ENCODE results near the gene NTN1.

Gene NTN1

GRCh38 chr17:9218911-9219310 lies 197.6 kb downstream of the NTN1 start:
- H3K4me1 ChIP-seq (ENCODE audit: low read length) = no peaks in the 10 kb centered on the region
- no peaks in the 10 kb centered on the region for H3K79me2 ChIP-seq (ENCODE audit: low read length)
- H3K27me3 ChIP-seq (ENCODE audit: low read depth, low read length) = no peaks in the 10 kb centered on the region
- no peaks in the 10 kb centered on the region for H3K36me3 ChIP-seq (replicated peaks; ENCODE audit: low read depth, low read length)
- no peak for TF ChIP-seq CTCF (IDR thresholded peaks at IDR 0.05; ENCODE audit: low read depth, low read length)
- no peak for TF ChIP-seq EZH2phosphoT487 (IDR thresholded peaks at IDR 0.05; ENCODE audit: low read depth)
- no peaks in the 10 kb centered on the region for H4K20me1 ChIP-seq (ENCODE audit: insufficient read depth, low read length)
- H2AFZ ChIP-seq (ENCODE audit: low read depth, low read length) = no peak overlapping the region
- peaks cover 8% of the 10 kb centered on the region; the same call in 1 of the 2 replicates for H3K9me3 ChIP-seq (ENCODE audit: insufficient read depth, low read length)
- H3K4me3 ChIP-seq (ENCODE audit: low read length) = no peak overlapping the region
- H3K27ac ChIP-seq (ENCODE audit: low read length) = no peak overlapping the region
- no peak overlapping the region for H3K9ac ChIP-seq (ENCODE audit: low read length)
- H3K4me2 ChIP-seq (ENCODE audit: low read length) = no peak overlapping the region

GRCh38 chr17:9219631-9220397 lies 198.5 kb downstream of the NTN1 start:
- Histone ChIP-seq H3K4me3 (ENCODE audit: low read length) (no peak overlapping the region), H4K20me1 (ENCODE audit: insufficient read depth, low read length) (no peaks in the 10 kb centered on the region), H3K9me3 (ENCODE audit: insufficient read depth, low read length) (peaks cover 8% of the 10 kb centered on the region; the same call in 1 of the 2 replicates), H2AFZ (ENCODE audit: low read depth, low read length) (no peak overlapping the region), H3K9ac (ENCODE audit: low read length) (no peak overlapping the region), H3K27me3 (ENCODE audit: low read depth, low read length) (no peaks in the 10 kb centered on the region), H3K36me3 (replicated peaks; ENCODE audit: low read depth, low read length) (no peaks in the 10 kb centered on the region), H3K4me2 (ENCODE audit: low read length) (no peak overlapping the region), H3K79me2 (ENCODE audit: low read length) (no peaks in the 10 kb centered on the region), H3K4me1 (ENCODE audit: low read length) (no peaks in the 10 kb centered on the region), H3K27ac (ENCODE audit: low read length) (no peak overlapping the region)
- TF ChIP-seq CTCF (IDR thresholded peaks at IDR 0.05; ENCODE audit: low read depth, low read length) = no peak
- no peak for TF ChIP-seq EZH2phosphoT487 (IDR thresholded peaks at IDR 0.05; ENCODE audit: low read depth)

- no peaks in the 10 kb centered on the region for H4K20me1 ChIP-seq (ENCODE audit: insufficient read depth, low read length)
- H3K9ac ChIP-seq (ENCODE audit: low read length) = no peak overlapping the region
- no peaks in the 10 kb centered on the region for H3K36me3 ChIP-seq (replicated peaks; ENCODE audit: low read depth, low read length)
- H3K4me1 ChIP-seq (ENCODE audit: low read length) = no peaks in the 10 kb centered on the region
- no peak overlapping the region for H3K4me3 ChIP-seq (ENCODE audit: low read length)
- H3K9me3 ChIP-seq (ENCODE audit: insufficient read depth, low read length) = peaks cover 4% of the 10 kb centered on the region; the same call in 1 of the 2 replicates
- H3K4me2 ChIP-seq (ENCODE audit: low read length) = no peak overlapping the region
- TF ChIP-seq CTCF (IDR thresholded peaks at IDR 0.05; ENCODE audit: low read depth, low read length) (no peak), EZH2phosphoT487 (IDR thresholded peaks at IDR 0.05; ENCODE audit: low read depth) (no peak)
- H3K27ac ChIP-seq (ENCODE audit: low read length) = no peak overlapping the region
- no peak overlapping the region for H2AFZ ChIP-seq (ENCODE audit: low read depth, low read length)
- no peaks in the 10 kb centered on the region for H3K27me3 ChIP-seq (ENCODE audit: low read depth, low read length)
- no peaks in the 10 kb centered on the region for H3K79me2 ChIP-seq (ENCODE audit: low read length)
These were observed 199.3 kb downstream of the NTN1 start for GRCh38 chr17:9220398-9221146.

Measured in OCI-LY3 (cell line).